Prostate gland (tissue), 2 donors: Measurements from ENCODE around the gene TRNP1. TPM values are rescaled to one million over a fixed set of nuclear protein-coding genes. Genes with fewer than 3 reads are reported as not detected.

ENCODE experiments used
- DNase-seq: peaks from one replicate; pipeline ENCODE4 v3.0.0-alpha.2; 2019; ENCODE audit warnings: low spot score
- H3K27ac ChIP-seq, 2 donors: fragments of 200-600 bp; sonication (generic); 2 replicates each; pipeline ENCODE4 v1.5.1; 2017 to 2019
- H3K27me3 ChIP-seq: fragments of 200-600 bp; sonication (generic); replicated peaks from 2 replicates; pipeline ENCODE4 v1.5.1; 2019; ENCODE audit not compliant: insufficient read depth
- H3K36me3 ChIP-seq, 2 donors: fragments of 200-600 bp; sonication (generic); 1 replicate in 1 of 2; 2 replicates in 1 of 2; pipeline versions ENCODE4 v1.5.1 to v1.8.1; 2017 to 2019
- H3K4me1 ChIP-seq: fragments of 200-600 bp; sonication (generic); replicated peaks from 2 replicates; pipeline ENCODE4 v1.5.1; 2019
- H3K4me3 ChIP-seq, 2 donors: fragments of 200-600 bp; sonication (generic); 2 replicates each; pipeline ENCODE4 v1.5.1; 2017 to 2019
- H3K9me3 ChIP-seq: fragments of 200-600 bp; sonication (generic); 2 replicates; pipeline ENCODE4 v1.5.1; 2017
- CTCF ChIP-seq, 4 experiments: fragments of 200-600 bp in 2 of 4; fragments of 450-650 bp in 2 of 4; sonication (generic) in 2 of 4; IDR thresholded peaks; 1 replicate in 3 of 4; 2 replicates in 1 of 4; pipeline ENCODE4 v1.5.1; 2016 to 2019; ENCODE audit warnings: antibody characterized with exemption in 4 of 4, mild to moderate bottlenecking in 2 of 4, moderate library complexity in 2 of 4
- POLR2A ChIP-seq: fragments of 450-650 bp; IDR thresholded peaks from one replicate; pipeline ENCODE4 v1.6.1; 2016; ENCODE audit warnings: antibody characterized with exemption, mild to moderate bottlenecking
- POLR2AphosphoS5 ChIP-seq: sonication (generic); formaldehyde crosslinking; IDR thresholded peaks from one replicate; pipeline ENCODE4 v1.6.1; 2017; ENCODE audit warnings: antibody characterized with exemption
- WGBS: methylation state at CpG from one replicate; pipeline ENCODE4 v1.1.5; 2018; 5-methylcytosine and 5-hydroxymethylcytosine counted together
- intact Hi-C: fragments of 100-400 bp; cut with DNase I; formaldehyde crosslinking; loops from one replicate; pipeline ENCODE4 v1.14.2; 2022
- total RNA-seq, 2 donors: library from RNA; depleted of rRNA; stranded (reverse); fragments of >200 nt; gene quantifications; one replicate each; pipeline ENCODE4 v1.1.0, GENCODE V29; 2016

Gene TRNP1
- total RNA-seq, 2 donors from 2014 or later = 21.1 to 30.6 TPM

GRCh38 chr1:26960625-26960966, 32.9 kb upstream of the TRNP1 start:
- intact Hi-C loops = loop anchor here (10.0 kb wide), 1 partner anchor 134 kb away; no protein-coding TSS in a partner anchor
- no peaks in the 10 kb centered on the region for H3K9me3 ChIP-seq
- peak overlapping the region; percentile 68 to 73 for H3K27ac ChIP-seq
- no peaks in the 10 kb centered on the region for H3K36me3 ChIP-seq
- peak; percentile 6 for DNase-seq
- peak overlapping the region; percentile 62 to 78 for H3K4me3 ChIP-seq
- TF ChIP-seq POLR2AphosphoS5 (no peak), CTCF (IDR thresholded peaks at IDR 0.05) (no peak), POLR2A (no peak)
- WGBS = 8% methylated on average over 3 of the region's 3 CpGs
- no peaks in the 10 kb centered on the region for H3K27me3 ChIP-seq
- H3K4me1 ChIP-seq = peaks cover 4% of the 10 kb centered on the region

GRCh38 chr1:26961826-26962225, 31.7 kb upstream of the TRNP1 start:
- TF ChIP-seq CTCF (IDR thresholded peaks at IDR 0.05) = no peak
- no peak for TF ChIP-seq POLR2AphosphoS5
- TF ChIP-seq POLR2A = no peak

GRCh38 chr1:26965213-26965612, 28.3 kb upstream of the TRNP1 start:
- intact Hi-C loops = loop anchor here (10.0 kb wide), 1 partner anchor 130 kb away; no protein-coding TSS in a partner anchor

More at GRCh38 chr1:26961826-26962225, 31.7 kb upstream of the TRNP1 start:
- Histone ChIP-seq H3K27ac (no peak overlapping the region), H3K36me3 (no peaks in the 10 kb centered on the region), H3K9me3 (no peaks in the 10 kb centered on the region), H3K4me3 (no peak overlapping the region), H3K27me3 (no peaks in the 10 kb centered on the region), H3K4me1 (peaks cover 4% of the 10 kb centered on the region)
- 71% methylated on average over 3 of the region's 3 CpGs for WGBS
- no peak for DNase-seq
- intact Hi-C loops = loop anchor here (10.0 kb wide), 1 partner anchor 133 kb away; no protein-coding TSS in a partner anchor

GRCh38 chr1:26965628-26966027, 27.9 kb upstream of the TRNP1 start:
- Histone ChIP-seq H3K9me3 (no peaks in the 10 kb centered on the region), H3K27me3 (no peaks in the 10 kb centered on the region), H3K4me1 (no peaks in the 10 kb centered on the region), H3K36me3 (no peaks in the 10 kb centered on the region), H3K4me3 (no peak overlapping the region), H3K27ac (no peak overlapping the region)
- no peak for DNase-seq
- WGBS = 94% methylated on average over 9 of the region's 9 CpGs
- TF ChIP-seq POLR2A (no peak), POLR2AphosphoS5 (no peak), CTCF (IDR thresholded peaks at IDR 0.05) (no peak)
- intact Hi-C loops = loop anchor here (10.0 kb wide), 1 partner anchor 129 kb away; no protein-coding TSS in a partner anchor

More at GRCh38 chr1:26965213-26965612, 28.3 kb upstream of the TRNP1 start:
- DNase-seq = no peak
- no peaks in the 10 kb centered on the region for H3K36me3 ChIP-seq
- H3K4me1 ChIP-seq = no peaks in the 10 kb centered on the region
- TF ChIP-seq POLR2AphosphoS5 (no peak), CTCF (IDR thresholded peaks at IDR 0.05) (no peak), POLR2A (no peak)
- no peak overlapping the region for H3K27ac ChIP-seq
- no peaks in the 10 kb centered on the region for H3K9me3 ChIP-seq
- H3K4me3 ChIP-seq = no peak overlapping the region
- H3K27me3 ChIP-seq = no peaks in the 10 kb centered on the region
- WGBS = 92% methylated on average over 6 of the region's 6 CpGs

- WGBS = 54% methylated on average over 7 of the region's 7 CpGs
- peak; percentile 35 for DNase-seq
- Histone ChIP-seq H3K27me3 (no peaks in the 10 kb centered on the region), H3K9me3 (no peaks in the 10 kb centered on the region), H3K27ac (no peak overlapping the region), H3K4me1 (no peaks in the 10 kb centered on the region), H3K36me3 (no peaks in the 10 kb centered on the region), H3K4me3 (no peak overlapping the region)
- intact Hi-C loops = no loop called here
- TF ChIP-seq POLR2AphosphoS5 = peak; percentile 29
- TF ChIP-seq POLR2A = peak; percentile 22
- TF ChIP-seq CTCF (IDR thresholded peaks at IDR 0.05) = no peak
Observed at GRCh38 chr1:26970810-26971209, 22.7 kb upstream of the TRNP1 start.
